ENCODE results near the gene LRRN3.

Gene LRRN3

GRCh38 chr7:111107579-111107978 is 16.7 kb downstream of the LRRN3 start:
- no peak for DNase-seq (ENCODE audit: low spot score)

GRCh38 chr7:111108000-111108399 is 17.1 kb downstream of the LRRN3 start:
- DNase-seq (ENCODE audit: low spot score): no peak

- DNase-seq (ENCODE audit: low spot score): no peak
These were observed 17.6 kb downstream of the LRRN3 start for GRCh38 chr7:111108496-111108895.

DNA sequence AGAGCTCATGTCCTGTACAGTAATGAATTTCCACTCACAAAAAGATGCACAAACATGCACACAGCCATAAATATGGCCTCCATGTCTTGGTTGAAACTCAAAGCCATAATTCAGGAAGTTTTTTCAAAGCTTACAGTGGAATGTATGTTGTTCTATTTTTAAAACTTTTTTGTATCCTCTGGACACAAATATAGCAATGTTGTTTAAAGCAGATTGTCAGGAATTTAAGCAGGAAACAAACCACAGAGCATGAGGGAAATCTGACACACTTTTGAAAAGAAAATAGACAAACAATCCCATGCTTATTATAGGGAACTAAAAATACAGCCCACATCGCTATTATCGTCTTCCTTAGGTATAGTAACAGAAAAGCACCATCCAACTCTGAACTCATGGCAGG is 21.5 kb downstream of the LRRN3 start:
- no peak for DNase-seq (ENCODE audit: low spot score)

DNA sequence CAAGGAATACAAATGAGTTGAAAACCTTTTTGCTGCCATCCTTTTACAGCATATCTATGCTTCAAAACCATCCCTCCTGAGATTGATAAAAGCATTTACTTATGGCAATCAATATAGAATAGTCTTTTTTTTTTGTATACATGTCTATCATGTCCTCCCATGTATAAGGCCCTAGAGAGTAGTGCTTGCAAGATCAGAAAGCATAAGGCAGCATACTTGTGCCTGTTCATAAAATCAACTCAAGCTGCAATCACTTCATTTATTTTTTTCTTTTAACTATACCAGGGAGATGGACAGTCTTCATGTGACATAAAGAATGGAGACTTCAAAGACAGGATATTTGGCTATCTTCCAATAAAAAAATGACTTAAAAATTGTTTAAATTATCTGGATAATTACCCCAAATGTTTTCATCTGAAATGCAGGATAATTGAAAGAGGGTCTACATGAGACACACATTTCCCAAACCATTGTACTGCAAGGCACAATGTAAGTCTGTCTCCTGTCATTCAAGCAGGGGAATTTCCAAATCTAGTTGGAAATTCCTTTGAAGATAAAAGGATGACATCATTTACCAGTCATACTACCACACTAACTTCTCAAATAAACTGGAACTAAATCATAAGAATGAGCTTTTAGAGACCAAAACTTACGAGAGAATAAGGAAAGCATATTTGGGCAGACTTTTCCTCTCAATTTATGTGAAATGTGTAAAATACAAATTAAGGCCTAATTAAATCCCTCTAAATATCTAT is 22.5 kb downstream of the LRRN3 start:
- no peak for DNase-seq (ENCODE audit: low spot score)

- DNase-seq (ENCODE audit: low spot score): no peak
These were observed 25.0 kb downstream of the LRRN3 start for GRCh38 chr7:111115966-111116365.

GRCh38 chr7:111126987-111127386 is 36.1 kb downstream of the LRRN3 start:
- peak; percentile 28 for DNase-seq (ENCODE audit: low spot score)

GRCh38 chr7:111129435-111129834 is 38.5 kb downstream of the LRRN3 start:
- DNase-seq (ENCODE audit: low spot score): no peak

- peak; percentile 18 for DNase-seq (ENCODE audit: low spot score)
These were observed 41.9 kb downstream of the LRRN3 start for GRCh38 chr7:111132833-111133232.

GRCh38 chr7:111137296-111138192 is 46.6 kb downstream of the LRRN3 start:
- no peak for DNase-seq (ENCODE audit: low spot score)

DNA sequence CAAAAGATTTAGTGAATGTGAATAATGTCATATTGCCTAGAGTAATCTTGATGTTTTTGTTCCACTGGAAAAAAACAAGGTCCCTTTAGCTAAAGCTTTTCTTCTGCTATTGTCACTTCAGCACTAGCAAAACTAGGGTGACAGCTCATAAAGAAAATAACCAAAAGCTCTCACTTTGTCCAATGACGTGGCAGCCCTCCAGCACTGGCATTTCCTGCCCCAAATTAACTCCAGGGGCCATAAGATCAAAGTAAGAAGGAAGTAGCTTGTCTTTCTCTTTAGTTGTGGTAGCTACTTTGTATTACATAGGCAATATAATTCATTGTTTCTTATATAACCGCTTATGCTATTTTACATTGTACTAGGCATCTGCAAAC is 47.3 kb downstream of the LRRN3 start:
- DNase-seq (ENCODE audit: low spot score): peak; percentile 50

GRCh38 chr7:111138586-111138985 is 47.7 kb downstream of the LRRN3 start:
- no peak for DNase-seq (ENCODE audit: low spot score)

DNA sequence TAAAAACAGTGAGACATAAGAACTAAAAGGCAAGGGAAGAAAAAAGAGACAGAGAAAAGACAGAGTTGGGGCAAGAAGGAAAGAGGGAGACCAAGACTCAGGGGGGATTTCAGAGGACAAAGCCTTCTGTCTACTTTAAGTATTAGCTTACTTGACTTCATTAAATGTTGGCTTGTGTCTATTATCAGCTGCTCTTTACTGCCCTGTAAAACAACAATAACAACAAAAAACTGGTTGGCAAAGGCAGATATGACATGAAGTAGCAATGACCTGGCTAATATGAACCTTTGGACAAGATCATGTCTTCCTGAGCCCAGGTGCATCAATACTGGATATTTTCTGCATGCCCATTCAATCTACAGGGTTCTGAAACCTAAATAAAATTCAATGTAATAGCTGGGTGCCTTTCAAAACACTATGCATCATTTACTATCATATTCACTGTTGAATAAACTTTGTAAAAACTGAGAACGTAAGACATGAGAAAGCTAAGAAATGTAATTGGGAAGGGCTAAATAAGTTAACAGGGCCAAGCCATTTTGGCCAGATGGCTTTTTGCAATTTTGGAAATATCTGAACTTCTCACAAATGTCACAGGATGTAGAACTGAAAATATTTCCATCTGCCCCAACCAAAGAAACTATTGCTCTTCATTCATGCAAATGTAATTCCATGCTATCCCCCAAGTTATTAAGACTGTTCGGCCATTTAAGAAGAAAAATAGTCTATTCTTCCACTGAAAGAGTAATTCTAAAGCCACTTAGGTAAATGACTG is 49.4 kb downstream of the LRRN3 start:
- DNase-seq (ENCODE audit: low spot score): no peak

DNA sequence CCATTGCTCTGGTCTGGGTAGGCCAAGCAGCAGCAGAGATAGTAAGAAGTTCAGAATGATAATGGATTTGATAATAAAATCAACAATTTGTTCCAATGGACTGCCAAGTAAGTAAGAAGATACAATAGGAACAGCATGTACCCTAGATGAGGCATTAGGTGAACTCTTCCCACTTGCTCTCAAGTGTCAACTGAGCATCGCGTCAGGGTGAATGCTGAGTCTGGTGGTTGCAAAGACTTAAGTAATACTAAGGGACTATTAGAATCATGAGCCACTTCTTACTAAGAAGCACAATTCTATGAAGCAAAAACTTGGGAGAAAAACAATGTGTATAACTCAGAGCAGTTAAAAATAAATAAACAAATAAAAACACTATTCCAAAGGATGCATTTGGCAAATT is 54.5 kb downstream of the LRRN3 start:
- DNase-seq (ENCODE audit: low spot score): no peak

- DNase-seq (ENCODE audit: low spot score): no peak
These were observed 55.2 kb downstream of the LRRN3 start for GRCh38 chr7:111146136-111146535.

DNA sequence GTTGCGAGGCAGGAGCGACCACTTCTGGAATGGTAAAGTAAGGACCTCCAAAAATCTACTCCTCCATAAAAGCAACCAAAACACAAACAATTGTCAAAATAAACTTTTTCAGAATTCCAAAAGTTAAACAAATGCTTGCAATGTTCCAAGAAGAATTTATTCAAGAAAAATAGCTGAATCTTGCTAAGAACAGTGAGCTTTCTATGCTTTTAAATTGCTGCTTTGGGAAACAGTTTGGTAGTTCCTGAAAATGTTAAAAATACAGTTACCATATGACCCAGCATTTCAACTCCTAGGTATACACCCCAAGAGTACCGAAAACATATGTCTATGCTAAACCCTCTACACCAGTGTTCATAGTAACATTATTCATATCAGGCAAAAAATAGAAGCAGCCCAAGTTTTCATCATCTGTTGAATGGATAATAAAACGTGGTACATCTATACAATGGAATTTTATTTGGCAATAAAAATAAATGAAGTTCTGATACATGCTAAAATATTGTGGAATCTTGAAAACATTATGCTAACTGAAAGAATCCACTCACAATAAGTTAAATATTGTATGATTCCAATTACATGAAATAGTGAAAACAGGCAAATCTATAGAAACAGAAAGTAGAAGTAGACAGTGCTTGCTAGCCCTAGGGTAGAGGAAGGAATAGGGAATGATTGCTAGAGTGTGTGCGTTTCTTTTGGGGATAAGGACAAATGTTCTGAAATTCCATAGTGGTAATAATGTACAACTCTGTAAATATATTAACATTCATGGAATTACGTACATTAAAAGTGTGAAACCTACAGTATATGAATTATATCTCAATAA is 57.0 kb downstream of the LRRN3 start:
- DNase-seq (ENCODE audit: low spot score): no peak

DNA sequence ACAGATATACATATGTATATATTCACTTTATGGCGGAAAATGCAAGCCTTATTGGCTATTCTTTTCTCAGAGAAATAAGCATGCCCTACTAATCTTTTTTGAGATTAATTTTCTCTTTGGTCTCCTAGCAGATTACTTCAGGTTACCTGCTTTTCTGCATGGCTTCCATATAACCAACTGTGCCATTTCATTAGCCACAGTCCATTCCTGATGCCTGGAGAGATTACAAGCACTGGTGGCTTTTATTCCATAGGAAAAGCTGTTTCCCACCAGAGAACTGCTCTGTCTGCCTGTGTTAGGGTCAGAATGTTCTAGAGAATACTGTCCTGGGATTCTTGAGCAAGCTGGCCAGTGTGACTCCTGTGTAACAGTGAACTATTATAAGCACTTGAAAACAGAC is 59.8 kb downstream of the LRRN3 start:
- no peak for DNase-seq (ENCODE audit: low spot score)

DNA sequence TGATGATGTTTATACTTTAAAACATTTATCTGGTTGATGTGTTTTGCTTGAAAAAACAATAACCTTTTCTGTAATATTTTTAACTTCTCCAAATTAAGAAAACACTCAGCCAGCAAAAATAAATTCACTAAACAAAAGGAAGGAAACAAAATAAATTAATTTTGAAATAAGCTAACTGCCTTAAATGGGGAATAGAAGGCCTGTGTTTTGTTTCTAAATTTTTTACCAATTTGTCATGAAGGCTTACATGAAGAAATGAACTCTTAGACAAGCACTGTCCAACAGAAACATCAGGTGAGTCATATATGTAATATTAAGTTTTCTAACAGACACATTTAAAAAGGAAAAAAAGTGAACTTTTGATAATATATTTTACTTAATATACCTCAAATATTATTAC is 68.5 kb downstream of the LRRN3 start:
- DNase-seq (ENCODE audit: low spot score): no peak

DNA sequence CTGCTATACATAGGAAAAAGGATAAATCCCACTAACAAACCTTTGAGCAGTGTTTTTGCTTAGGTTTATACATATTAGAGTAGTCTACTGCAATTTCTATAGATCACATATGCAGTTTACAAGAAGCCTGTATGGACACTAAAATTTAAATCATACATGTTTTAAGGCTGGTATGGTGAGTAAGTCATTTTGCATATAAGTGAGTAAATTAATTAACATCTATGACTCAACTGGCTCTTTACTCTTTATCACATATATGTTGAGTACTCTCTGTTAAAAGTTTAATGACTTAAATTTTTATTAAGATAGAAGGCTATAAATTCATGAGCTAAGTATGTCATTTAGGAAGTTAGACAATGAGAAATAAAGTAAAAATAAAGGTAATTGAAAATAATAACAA is 69.4 kb downstream of the LRRN3 start:
- no peak for DNase-seq (ENCODE audit: low spot score)

DNA sequence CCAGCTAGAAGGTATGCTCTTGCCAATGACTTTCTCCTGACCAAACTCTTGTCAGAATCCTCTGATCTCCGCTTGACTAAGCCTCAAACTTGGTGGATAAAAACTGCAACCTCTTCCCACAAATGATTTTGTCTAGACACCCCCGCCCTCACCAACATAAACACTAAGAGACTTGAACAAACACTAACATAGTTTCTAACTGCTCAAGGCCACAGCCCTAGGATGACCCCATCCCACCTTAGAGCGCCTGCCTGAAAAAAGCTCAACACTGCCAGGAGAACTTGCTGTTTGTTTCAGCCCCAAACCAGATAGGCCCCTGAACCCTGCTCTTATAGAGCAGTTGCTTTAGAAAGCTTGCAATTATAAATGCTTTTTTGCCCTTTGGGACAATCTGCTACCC is 71.8 kb downstream of the LRRN3 start:
- no peak for DNase-seq (ENCODE audit: low spot score)

DNA sequence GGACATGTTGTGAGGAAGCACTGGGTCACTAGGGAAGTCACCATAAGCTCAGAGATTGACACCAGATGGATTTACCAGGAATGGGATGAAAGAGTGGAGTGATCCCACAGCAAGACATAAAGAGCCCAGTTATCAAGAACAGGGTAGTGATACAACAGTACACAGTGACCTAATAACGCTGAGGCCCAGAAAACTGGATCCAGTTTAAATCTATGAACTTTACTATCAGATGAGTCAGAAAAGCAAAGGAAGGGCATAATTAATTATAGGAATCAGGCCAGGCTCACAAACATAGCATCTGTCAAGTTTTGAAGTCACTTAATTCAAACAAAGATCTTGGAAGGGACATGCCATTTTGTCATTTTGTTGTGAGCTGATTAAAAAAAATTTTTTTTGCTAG is 73.5 kb downstream of the LRRN3 start:
- DNase-seq (ENCODE audit: low spot score): no peak

- no peak for DNase-seq (ENCODE audit: low spot score)
These were observed 77.3 kb downstream of the LRRN3 start for GRCh38 chr7:111168182-111168581.
